KG1 (cell line): ENCODE results near the gene ATF6.

Source experiments
- DNase-seq: peaks from one replicate; lab custom pipeline; 2025; lab: John Stamatoyannopoulos, UW

Gene ATF6

DNA sequence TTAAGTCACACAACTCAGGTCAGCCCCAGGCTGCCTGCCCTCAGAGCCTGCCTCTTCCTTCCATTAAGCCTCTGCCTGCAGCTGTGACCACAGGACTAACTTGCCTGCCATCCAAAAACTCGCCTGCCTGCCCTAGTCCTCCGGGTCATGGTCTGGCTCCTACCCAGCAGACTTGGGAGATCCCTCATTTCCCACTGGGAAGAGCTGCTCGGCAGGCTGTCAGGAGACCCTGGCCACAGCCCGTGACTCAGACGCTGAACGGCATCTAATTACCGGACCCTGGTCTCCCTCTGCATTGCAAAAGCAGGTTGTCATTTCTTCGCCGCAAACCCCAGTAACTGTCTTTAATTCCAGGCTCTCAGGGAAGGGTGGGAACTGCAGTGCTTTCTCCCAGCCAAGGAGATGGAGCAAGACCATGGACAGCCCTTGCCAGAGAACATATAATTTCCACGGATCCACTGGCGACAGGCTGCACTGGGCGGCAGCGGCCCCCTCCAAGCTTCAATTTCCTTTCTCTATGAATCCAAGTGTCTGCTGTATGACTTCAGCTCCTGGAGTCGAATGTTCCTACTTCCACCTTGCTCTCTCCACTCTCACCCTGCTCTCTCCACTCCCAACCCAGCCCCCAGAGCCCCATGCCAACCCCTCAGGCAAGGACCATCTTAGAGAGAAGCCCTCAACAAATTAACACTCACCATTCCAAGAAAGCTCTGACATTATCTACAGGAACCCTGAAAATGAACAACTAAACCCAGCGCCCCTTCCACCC lies 237.1 kb downstream of the ATF6 start:
- no peak for DNase-seq

DNA sequence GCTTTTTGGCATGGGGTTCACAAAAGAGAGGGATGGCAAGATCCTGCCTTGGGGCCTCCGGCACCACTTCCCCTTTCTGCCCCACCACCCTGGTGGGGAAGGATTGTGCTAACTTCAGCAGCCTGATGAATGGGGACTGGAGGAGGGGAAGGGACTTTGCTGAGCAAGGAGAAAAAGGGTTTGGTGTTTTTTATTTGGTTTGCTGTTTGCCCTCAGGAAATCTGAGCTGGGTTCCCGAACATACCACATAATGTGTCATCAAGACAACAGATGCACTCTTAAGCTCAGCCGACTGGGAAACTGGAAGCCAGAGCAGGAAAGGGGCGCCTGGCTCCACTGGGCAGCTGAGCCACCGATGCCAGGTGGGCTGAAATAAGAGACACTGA lies 237.7 kb downstream of the ATF6 start:
- no peak for DNase-seq

DNA sequence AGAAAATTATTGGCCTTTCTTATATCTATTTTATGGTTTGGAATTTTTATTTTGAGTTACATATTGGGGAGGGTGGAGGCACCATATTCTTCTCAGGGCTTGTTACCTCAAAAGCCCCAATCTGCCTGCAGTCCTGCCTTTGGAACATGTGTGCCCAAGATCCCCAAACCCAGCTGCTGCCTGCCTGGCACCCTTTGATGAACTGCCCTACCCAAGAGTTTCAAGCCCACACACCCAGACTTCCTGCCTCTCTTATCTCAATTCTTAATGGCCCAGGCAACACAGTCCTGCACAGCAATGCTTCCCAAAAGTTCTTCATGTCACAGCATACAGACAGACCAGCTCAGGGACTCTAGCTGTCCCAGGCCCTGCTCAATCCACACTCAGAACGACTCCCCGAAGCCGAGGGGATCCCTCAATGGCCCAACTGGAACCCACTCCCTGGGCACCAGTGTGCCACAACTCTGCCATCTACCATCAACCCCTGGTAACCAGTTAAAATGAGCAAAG lies 238.4 kb downstream of the ATF6 start:
- no peak for DNase-seq

DNA sequence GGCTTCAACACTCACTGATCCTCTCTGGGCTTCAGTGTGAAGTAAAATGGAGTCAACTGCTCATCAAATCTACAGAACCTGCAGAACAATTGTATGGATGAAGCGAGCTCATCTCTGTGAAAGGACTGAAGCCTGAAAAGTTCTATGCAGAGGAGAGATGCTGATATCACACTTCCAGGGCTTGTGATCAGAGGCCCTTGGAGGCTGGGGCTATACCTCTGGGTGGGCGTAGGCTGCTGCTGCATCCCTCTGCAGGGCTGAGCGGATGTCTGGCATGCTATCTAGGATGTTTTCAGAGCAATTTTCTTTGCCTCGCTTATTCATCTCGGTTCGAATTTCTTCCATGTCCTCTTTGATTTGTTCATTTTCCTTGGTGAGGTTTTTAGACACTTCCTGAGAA lies 240.0 kb downstream of the ATF6 start:
- DNase-seq, result no peak

GRCh38 chr1:162007466-162007865 lies 241.3 kb downstream of the ATF6 start:
- no peak for DNase-seq

GRCh38 chr1:162008799-162009198 lies 242.7 kb downstream of the ATF6 start:
- DNase-seq, result no peak

DNA sequence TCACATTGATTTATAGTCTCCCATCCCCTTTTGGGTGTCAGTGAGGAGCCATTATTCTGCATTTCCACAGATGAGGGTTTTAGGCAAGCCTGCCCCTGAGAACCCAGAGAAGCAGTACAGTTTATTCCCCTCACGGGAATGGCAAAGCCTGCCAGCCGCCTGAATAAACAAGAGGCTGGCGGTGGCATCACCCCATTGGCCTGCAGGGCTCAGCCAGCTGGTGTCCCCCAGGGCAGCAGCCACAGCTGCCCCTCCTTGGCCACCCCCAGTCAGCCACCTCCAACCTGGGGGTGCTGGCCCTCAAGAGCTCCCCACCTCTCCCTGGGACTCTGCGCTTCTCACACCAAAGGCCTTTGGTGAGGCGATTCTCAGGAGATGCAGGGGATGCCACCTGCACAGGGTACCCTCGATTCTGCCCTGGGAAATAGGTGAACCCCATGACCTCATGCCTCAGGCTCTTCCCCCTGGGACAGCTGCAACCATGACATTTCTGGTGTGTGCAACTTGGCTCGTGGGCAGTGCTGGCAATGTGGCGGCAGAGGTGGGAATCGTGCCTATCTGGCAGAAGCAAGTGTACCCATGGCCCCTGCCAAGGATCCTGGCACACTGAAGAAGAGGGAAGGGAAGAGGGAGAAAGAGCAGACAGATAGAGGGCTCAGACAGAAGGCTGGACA lies 243.5 kb downstream of the ATF6 start:
- DNase-seq, result no peak

DNA sequence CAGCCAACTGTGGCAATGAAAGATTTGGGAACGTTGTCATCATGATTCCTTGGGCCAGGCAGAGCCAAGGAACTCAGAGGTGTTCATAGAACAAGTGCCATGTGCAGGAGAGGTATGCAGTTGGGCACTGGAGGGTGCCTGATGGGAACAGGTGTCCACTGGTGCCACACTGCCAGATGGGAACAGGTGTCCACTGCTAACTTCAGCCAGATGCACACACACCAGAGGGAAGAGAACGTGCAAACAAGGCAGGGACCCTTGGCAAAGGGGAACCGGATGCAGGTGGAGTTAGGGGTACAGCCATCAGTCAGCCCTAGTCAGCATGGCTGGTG lies 244.0 kb downstream of the ATF6 start:
- DNase-seq, result no peak

DNA sequence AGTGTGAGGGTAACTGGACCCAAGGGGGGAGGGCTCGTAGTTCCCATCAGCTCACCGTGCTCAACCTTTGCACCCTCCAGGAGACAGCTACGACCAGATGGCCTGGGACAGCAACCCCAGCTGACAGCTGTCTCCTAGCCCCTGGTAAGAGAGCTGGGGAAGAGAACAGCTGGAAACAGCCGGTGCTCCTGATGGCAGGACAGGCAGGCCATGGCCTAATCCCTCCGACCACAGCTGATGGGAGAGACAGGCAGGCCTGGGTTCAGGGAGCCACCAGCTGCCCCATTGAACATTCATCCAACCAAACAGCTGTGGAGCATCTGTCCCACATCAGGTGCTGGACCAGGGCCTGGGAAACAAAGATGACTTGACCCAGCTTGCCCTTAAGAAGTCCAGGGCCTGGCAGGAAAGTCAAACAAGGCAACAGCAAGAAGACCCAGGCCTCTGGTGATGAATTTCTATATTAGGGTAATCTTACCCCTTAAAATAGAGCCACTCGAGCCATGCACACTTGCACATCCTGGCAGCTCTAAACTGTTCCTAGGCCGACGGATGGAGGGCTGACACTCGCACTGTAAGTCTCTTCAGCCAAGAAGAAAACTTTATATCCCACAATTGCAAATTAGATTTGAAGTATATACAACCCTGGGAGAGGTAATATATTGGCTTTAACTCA lies 245.4 kb downstream of the ATF6 start:
- DNase-seq, result no peak

GRCh38 chr1:162013289-162013688 lies 247.2 kb downstream of the ATF6 start:
- DNase-seq, result no peak
